Cardiac fibroblast (primary cell): ENCODE results near the gene ECT2L.

ENCODE experiments used
- DNase-seq, 2 donors: peaks; one replicate each; pipeline versions ENCODE4 v3.0.0 to v3.0.0-alpha.2; 2010; ENCODE audit warnings: low read depth in 2 of 2
- H3K4me3 ChIP-seq, 2 donors: replicated peaks in 1 of 2; 1 replicate in 1 of 2; 2 replicates in 1 of 2; pipeline ENCODE4 v1.5.1; 2011; ENCODE audit warnings: low read depth in 2 of 2, low read length in 2 of 2, mild to moderate bottlenecking in 2 of 2, moderate library complexity in 1 of 2
- CTCF ChIP-seq: IDR thresholded peaks from one replicate; pipeline ENCODE4 v1.5.1; 2011; ENCODE audit warnings: low read depth, mild to moderate bottlenecking, low read length, inconsistent platforms

ECT2L gene

GRCh38 chr6:138795809-138796603 lies at the start of gene ECT2L:
TSS of gene ECT2L (plus strand) at chr6:138796087. CDS start at chr6:138813275, 17,188 bp downstream.
- DNase-seq = peak; percentile 57 to 62
- no peak for TF ChIP-seq CTCF
- peak within 1 kb of the TSS; percentile 30 to 43 for H3K4me3 ChIP-seq

- no peak overlapping the region for H3K4me3 ChIP-seq
- no peak for DNase-seq
- no peak for TF ChIP-seq CTCF
Measured at GRCh38 chr6:138752017-138752416, 43.9 kb upstream of the ECT2L start.

DNA sequence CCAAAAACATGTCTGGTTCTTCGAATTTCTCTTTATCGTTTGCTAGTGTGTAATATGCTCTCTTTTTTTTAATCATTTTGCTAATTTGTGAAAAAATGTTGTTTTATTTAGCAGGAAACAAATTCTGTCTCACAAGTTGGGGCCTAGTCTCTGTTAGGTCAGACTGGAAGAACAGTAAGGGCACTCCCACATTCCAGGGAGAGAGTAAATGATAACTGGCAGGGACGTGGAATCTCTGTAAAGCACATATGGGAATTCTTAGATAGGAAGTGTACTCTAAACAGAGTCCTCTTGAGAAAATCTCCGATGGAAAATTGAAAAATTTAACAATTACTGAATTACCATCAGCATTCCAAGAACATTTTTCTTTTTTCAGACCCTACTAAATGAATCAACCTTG lies 38.8 kb upstream of the ECT2L start:
- DNase-seq = peak; percentile 16 to 67
- no peak for TF ChIP-seq CTCF
- H3K4me3 ChIP-seq = no peak overlapping the region

DNA sequence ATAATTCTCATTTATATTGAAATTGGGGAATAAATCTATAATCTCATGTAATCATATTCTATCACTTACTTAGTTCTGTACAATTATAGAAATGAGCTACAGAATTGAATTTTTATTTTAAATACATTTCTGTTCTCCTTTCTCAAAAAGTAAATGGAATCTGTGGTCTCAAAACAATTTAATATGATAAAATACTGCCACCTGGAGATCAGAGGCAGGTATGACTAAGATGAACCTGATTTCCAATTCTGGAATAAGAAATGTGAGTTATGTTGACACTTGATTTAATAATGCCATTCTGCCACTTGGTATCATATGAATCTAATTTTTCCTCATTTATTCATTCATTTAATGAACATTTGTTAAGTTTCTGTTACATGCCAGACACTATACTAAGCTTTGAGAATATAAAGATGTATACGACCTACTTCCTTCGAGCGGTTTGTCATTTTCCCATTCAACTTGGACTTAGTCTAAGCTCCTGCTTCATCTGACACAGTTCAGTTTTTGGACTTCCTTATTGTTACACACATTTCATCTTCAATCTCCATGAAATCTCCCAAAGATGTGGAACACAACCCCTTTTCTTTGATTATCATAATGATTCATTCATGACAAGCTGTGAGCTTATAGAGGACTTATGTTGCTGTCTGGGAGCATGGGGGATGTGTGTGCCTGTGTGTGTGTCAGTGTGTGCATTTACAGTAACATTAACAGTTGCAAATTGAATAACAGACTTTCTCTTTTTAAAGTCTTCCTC lies 29.8 kb upstream of the ECT2L start:
- peak; percentile 66 to 72 for DNase-seq
- TF ChIP-seq CTCF = peak; percentile 52

GRCh38 chr6:138769102-138769676 lies 26.7 kb upstream of the ECT2L start:
- no peak for TF ChIP-seq CTCF
- no peak overlapping the region for H3K4me3 ChIP-seq
- DNase-seq = peak in 1 of 2 donors; percentile 51

More for the DNA sequence above, 29.8 kb upstream of the ECT2L start:
- no peak overlapping the region for H3K4me3 ChIP-seq

GRCh38 chr6:138772596-138773176 lies 23.2 kb upstream of the ECT2L start:
- H3K4me3 ChIP-seq = peak overlapping the region; percentile 79 to 85
- no peak for TF ChIP-seq CTCF
- DNase-seq = no peak
